Activated naive CD8-positive, alpha-beta T cell (primary cell): Measurements from ENCODE around the gene RFTN1.

Source experiments
- H3K27ac Mint-ChIP-seq: one replicate; pipeline ENCODE4 v1.8.0; 2021; ENCODE audit warnings: mixed read lengths
- H3K27me3 Mint-ChIP-seq: one replicate; pipeline ENCODE4 v1.8.0; 2021; ENCODE audit warnings: mixed read lengths
- H3K36me3 Mint-ChIP-seq: one replicate; pipeline ENCODE4 v1.8.0; 2021; ENCODE audit warnings: mixed read lengths
- H3K4me1 Mint-ChIP-seq: one replicate; pipeline ENCODE4 v1.8.0; 2021; ENCODE audit warnings: low read depth, mixed read lengths
- H3K4me3 Mint-ChIP-seq: one replicate; pipeline ENCODE4 v1.8.0; 2021; ENCODE audit warnings: mild to moderate bottlenecking, mixed read lengths
- H3K9me3 Mint-ChIP-seq: one replicate; pipeline ENCODE4 v1.8.0; 2021; ENCODE audit warnings: low read depth, mixed read lengths

The RFTN1 gene

DNA sequence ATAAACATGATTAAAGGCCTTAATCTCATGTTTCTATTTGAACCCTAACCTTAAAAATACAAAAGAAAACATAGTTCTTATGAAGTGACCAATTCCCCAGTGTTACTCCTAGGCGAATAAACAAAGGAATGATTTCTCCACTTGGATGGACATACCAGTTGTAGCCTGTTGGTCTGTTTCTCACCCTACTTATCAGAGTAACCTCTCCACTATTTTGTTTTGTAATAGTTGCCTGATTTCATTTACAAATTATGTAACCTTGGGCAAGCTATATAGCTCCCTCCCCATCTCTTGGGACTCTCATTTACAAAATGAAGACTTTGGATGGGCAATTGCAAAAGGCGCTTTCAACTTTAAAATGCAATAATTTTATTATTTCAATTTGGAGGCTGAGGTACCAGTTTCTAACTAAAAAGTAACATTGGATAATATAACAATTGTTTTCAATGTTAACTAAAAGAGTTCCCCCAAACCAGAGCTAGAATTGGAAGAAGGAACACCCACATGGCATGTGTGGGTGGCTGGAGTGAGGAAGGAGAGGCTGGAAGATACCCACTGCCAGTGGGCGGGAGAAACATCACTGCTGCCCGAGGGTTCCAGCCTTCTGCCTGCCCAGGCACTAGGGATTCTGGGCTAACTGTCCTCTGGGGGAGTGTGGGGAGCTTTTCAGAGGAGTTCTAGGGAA lies 74.2 kb downstream of the RFTN1 start:
- H3K27ac Mint-ChIP-seq: no peak overlapping the region

DNA sequence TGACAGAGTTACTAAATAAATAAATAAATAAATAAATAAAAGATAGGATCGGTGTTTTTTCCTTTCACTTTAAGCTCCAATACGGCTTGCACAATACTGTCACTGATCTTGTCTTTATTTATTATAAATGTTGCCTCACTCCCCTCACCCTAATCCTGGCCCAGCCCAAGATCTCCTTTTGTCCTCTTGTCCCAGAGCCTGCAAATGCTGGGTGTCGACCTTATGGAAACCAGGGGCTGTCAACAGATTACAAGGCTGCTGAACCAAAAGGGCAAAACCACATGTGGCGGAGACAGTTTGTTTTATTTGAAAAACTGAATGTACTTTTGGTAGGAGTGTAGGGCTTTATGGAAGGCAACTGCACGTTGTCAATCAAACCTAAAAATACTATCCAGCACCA lies 75.9 kb downstream of the RFTN1 start:
- no peak overlapping the region for H3K4me3 Mint-ChIP-seq
- H3K27ac Mint-ChIP-seq: no peak overlapping the region
- H3K36me3 Mint-ChIP-seq: peaks cover 5% of the 10 kb centered on the region
- no peaks in the 10 kb centered on the region for H3K9me3 Mint-ChIP-seq
- no peaks in the 10 kb centered on the region for H3K27me3 Mint-ChIP-seq
- peaks cover 18% of the 10 kb centered on the region for H3K4me1 Mint-ChIP-seq

More for the DNA sequence above, 74.2 kb downstream of the RFTN1 start:
- Mint-ChIP-seq H3K36me3 (peaks cover 12% of the 10 kb centered on the region), H3K4me3 (no peak overlapping the region), H3K4me1 (peaks cover 18% of the 10 kb centered on the region), H3K9me3 (no peaks in the 10 kb centered on the region), H3K27me3 (no peaks in the 10 kb centered on the region)

DNA sequence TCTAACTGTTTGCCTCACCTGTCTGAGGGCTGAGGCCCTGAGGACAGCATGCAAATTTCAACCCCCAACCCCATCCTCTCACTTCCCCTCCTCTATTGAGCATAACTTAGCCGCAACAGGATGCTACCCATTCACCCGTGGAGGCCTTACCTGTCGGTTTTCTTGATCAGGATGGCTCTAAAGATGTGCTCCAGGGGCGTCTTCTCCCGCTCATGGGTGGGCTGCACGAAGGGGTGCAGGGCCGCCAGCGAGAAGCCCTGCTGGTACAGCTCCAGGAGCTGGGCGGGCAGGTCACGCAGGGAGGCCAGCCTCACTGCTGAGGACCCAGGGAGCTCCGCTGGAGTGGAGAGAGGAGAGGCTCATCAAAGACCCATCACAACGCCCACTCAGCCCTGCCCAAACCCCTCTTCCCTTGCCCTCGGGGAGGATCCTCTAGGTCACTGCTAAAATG lies 79.8 kb downstream of the RFTN1 start:
- Mint-ChIP-seq H3K4me3 (no peak overlapping the region), H3K27me3 (no peaks in the 10 kb centered on the region), H3K9me3 (no peaks in the 10 kb centered on the region), H3K36me3 (peaks cover 19% of the 10 kb centered on the region), H3K27ac (no peak overlapping the region), H3K4me1 (peaks cover 7% of the 10 kb centered on the region)

DNA sequence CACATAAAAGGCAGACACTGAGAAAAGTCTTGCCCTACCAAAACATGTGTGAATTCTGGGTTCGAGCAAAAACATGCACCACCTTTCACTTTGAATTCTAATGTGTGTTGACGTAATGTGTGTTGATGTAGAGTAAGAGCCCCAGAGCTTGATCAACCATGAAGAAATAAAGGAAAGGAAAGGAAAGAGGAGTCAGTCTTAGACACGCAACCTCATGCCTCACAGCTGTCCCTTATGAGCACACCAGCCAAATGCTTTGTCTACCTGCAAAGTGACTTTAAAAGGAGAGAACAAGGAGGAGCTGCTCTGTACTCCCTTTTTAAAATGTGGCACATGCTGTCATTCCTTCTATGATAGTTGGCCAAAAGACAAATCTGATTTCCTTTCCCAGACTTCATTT lies 80.8 kb downstream of the RFTN1 start:
- peaks cover 8% of the 10 kb centered on the region for H3K4me1 Mint-ChIP-seq
- no peaks in the 10 kb centered on the region for H3K27me3 Mint-ChIP-seq
- no peak overlapping the region for H3K4me3 Mint-ChIP-seq
- H3K9me3 Mint-ChIP-seq: no peaks in the 10 kb centered on the region
- H3K36me3 Mint-ChIP-seq: peaks cover 28% of the 10 kb centered on the region
- H3K27ac Mint-ChIP-seq: no peak overlapping the region

DNA sequence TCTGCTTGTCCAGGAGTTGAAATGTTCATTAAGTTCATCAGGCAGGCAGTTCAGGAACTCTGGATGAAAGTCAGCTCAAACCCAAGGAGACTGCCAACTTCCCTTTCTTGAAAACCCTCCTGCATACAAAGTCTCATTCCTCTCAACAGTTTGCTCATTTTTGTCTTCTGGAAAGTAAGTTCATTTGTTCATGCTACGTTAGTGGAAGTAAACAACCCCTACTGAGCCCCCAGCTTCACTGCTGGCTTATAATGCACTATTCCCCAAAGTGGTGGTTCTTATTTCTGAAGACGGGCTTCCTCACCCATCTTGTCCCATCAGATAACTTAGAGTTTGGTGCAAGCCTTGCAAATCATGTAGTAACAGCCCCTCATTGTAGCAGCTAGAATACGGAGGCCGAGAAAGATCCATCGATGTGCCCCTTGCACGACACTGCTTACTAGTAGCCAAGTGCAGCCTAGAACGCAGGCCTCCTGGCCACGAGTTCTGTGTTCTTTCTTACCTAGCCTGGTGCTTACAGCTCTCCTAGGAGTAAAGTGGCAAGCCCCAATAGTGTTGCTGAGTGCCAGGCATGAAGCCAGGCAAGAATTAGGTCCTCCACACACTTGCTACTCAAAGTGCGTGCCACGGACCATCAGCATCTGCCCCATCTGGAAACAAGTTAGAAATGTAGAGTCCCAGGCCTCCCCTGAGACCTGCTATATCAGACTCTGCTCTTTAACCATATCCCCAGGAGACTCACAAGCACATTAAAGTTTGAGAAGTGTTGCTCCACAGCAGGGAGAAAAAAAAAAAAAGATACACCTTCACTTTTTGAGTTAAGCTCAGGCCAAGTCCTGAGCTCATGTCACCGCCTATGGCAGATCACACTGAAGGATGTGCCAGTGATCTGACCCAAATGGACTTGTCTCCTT lies 82.5 kb downstream of the RFTN1 start:
- H3K36me3 Mint-ChIP-seq: peaks cover 40% of the 10 kb centered on the region
- no peaks in the 10 kb centered on the region for H3K9me3 Mint-ChIP-seq
- H3K4me3 Mint-ChIP-seq: no peak overlapping the region
- no peak overlapping the region for H3K27ac Mint-ChIP-seq
- H3K4me1 Mint-ChIP-seq: peaks cover 8% of the 10 kb centered on the region
- H3K27me3 Mint-ChIP-seq: no peaks in the 10 kb centered on the region

DNA sequence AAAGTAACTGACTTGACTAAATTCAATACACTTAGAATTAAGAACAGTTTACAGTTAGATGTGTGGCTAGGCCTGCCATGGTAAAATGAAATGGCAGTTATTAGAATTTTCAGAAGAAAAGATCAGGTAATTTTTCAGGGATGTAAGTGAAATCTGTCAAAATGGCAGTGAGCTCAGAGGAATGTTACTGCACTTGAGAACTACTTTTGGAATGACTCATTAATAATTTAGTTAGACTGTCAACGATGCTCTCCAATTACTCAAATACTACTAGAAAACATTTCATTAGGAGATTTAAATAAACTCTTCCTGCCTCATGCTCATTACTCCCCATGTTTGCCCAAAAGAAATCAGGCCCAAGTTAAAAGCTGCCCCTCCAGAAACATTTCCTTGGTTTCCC lies 84.4 kb downstream of the RFTN1 start:
- H3K36me3 Mint-ChIP-seq: peaks cover 43% of the 10 kb centered on the region

DNA sequence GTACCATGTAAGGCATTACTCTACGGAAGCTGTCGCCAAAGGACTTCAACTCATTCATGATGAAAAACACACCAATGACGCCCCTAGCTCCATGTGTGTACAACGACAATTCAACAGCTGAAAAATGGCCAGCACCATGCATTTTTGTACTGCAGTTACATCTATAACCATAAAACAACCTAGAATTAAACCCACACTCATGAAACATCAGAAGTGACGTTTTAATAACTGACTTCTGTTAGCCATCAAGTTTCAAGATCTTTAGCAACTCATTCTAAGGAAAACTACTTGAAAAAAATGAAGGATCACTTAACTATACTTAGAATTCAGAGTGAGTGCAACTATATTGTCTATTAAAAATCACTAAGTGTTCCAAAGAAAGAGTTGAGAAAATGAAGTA lies 84.9 kb downstream of the RFTN1 start:
- peaks cover 43% of the 10 kb centered on the region for H3K36me3 Mint-ChIP-seq
- no peaks in the 10 kb centered on the region for H3K27me3 Mint-ChIP-seq
- H3K4me1 Mint-ChIP-seq: peaks cover 16% of the 10 kb centered on the region
- H3K9me3 Mint-ChIP-seq: no peaks in the 10 kb centered on the region
- no peak overlapping the region for H3K4me3 Mint-ChIP-seq
- H3K27ac Mint-ChIP-seq: no peak overlapping the region

More for the DNA sequence above, 84.4 kb downstream of the RFTN1 start:
- no peaks in the 10 kb centered on the region for H3K27me3 Mint-ChIP-seq
- H3K4me1 Mint-ChIP-seq: peaks cover 15% of the 10 kb centered on the region
- H3K9me3 Mint-ChIP-seq: no peaks in the 10 kb centered on the region
- no peak overlapping the region for H3K4me3 Mint-ChIP-seq
- H3K27ac Mint-ChIP-seq: no peak overlapping the region

DNA sequence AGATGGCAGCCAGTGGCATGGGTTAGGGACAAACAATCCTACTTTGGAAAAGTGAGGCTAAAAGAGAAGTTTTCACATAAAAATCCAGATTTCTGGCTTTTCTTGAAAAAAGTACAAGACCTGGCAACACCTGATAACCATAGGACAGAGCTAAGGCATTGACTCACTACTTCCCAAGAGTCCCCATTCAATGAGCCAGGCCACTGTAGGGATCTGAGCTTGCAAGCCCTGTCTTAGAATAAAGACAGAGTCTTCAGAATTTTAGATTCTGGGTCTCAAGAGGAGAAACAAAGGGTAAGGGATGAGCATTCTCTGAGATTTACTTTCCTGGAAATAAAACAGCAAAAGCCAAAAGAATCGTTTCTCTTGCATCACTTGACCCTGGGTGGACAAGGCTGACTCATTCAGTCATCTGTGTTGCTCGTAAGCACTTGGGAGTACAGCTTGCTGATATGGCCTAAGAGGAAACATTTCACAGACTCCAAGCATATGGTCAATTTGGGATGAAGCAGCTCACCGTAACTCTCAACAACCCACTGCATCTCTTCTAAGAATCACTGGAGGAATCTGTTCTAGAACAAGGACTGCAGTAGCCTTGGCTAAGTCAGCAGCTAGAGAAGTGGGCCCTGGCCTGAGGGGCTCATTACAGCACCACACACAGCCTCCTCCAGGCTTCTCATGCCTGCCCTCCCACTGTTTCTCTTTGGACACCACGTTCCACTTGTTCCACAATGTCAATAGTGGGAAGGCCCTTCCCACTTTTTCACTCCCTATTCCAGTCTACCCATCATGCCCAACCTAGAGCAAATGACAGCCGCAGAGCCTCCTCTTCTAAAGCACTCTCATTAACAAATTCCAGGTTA lies 86.2 kb downstream of the RFTN1 start:
- Mint-ChIP-seq H3K27ac (peak overlapping the region; percentile 6), H3K36me3 (peaks cover 41% of the 10 kb centered on the region)

DNA sequence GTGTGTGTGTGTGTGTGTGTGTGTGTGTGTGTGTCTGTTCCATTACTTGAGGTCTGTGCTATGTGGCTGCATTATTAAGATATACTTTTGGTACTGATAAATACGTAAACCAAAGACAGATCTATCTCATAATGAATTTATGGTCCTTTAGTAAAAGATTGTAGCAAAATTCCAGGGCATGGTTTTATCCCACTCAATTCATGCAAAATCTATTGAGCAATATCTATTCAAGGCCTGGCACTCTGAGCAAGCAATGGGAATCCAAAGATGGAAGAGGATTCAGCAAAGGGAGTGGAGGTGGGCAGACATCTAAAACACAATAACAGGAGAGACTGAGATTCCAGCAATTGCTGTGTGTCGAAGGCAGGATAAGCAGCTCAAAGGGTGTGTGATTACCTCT lies 86.8 kb downstream of the RFTN1 start:
- Mint-ChIP-seq H3K9me3 (no peaks in the 10 kb centered on the region), H3K36me3 (peaks cover 36% of the 10 kb centered on the region), H3K4me3 (no peak overlapping the region), H3K27me3 (no peaks in the 10 kb centered on the region), H3K4me1 (peaks cover 12% of the 10 kb centered on the region), H3K27ac (no peak overlapping the region)

More for the DNA sequence above, 86.2 kb downstream of the RFTN1 start:
- H3K9me3 Mint-ChIP-seq: no peaks in the 10 kb centered on the region
- H3K27me3 Mint-ChIP-seq: no peaks in the 10 kb centered on the region
- no peak overlapping the region for H3K4me3 Mint-ChIP-seq
- H3K4me1 Mint-ChIP-seq: peaks cover 14% of the 10 kb centered on the region

DNA sequence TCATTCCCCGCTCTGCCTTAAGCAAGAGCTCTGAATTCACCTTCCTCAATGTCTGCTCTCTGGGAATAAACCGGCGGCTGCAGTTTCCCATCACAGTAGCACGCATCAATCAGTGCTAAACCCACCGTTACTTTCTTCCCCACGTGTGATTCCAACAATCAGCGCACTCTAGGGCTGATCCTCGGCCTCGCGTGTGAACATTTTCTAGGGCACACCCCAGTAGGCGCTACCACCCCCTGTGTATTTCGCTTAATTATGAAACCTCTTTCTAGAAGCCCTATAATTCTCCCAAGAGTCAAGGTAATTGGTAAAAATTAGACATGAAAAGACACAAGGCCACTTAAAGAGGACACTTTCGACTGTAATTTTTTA lies 87.5 kb downstream of the RFTN1 start:
- Mint-ChIP-seq H3K4me3 (no peak overlapping the region), H3K36me3 (peaks cover 33% of the 10 kb centered on the region), H3K27me3 (no peaks in the 10 kb centered on the region), H3K9me3 (no peaks in the 10 kb centered on the region), H3K4me1 (peaks cover 13% of the 10 kb centered on the region), H3K27ac (no peak overlapping the region)

DNA sequence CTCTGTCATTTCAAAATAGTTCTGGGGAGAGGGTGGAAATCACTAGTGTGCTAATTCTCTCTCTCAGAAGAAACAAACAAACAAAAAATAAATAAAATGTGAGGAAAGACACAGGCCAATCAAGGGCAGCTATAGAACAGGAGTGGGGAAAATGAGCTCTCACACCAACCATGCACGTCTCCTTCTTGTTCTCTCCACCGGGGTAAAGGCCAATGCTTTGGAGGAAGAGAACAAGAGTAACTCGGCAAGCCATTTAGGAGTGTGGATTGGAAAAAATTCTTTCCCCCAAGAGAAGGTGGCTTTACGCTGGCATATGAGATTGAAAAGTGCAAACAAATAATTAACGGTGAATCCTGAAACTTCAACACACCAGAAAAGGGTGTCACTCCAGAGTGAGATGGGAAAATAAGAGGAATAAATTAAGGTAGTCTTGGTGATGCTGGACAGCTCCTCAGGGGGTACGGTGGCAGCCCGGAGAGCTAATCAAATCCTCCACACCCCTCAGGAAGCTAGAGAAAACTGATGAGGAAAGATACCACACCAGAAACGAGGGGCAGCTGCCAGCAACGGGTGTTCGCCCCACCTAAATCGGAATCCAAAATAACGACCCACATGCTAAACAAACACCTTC lies 88.0 kb downstream of the RFTN1 start:
- peaks cover 15% of the 10 kb centered on the region for H3K4me1 Mint-ChIP-seq
- no peaks in the 10 kb centered on the region for H3K27me3 Mint-ChIP-seq
- peaks cover 33% of the 10 kb centered on the region for H3K36me3 Mint-ChIP-seq
- no peak overlapping the region for H3K4me3 Mint-ChIP-seq
- H3K27ac Mint-ChIP-seq: peak overlapping the region; percentile 28
- H3K9me3 Mint-ChIP-seq: no peaks in the 10 kb centered on the region

DNA sequence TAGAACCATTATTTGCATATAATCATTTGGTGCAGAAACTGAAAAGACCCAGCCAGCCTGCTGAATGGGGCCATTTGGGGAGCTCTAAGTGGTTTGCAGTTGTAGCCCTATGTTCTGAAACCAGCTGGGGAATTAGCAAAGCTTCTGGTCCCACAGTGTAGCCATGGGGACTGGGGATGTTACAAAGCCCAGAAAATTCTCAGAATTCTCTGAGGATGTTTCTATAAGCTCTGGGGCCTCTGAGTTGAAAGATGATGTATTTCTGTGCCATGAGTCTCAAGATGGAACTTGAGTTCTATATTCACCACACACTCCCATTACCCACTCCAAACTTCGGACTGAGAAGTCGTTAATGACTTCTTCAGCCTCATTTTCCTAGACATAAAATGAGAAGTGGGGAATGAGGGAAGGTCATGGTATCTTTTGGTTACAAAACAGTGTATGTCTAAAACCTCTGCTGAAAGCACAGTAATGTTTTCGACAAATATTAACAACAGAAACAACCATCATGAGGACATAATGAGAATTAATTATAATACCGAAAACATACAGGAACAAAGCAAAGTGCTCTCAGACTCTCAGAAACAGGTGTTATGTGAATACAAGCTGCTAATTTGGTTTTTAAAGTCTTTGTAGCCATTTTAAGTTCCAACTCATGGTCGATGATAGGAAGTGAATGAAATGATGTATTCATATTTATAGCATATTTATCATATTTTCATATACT lies 89.4 kb downstream of the RFTN1 start:
- peaks cover 15% of the 10 kb centered on the region for H3K4me1 Mint-ChIP-seq

DNA sequence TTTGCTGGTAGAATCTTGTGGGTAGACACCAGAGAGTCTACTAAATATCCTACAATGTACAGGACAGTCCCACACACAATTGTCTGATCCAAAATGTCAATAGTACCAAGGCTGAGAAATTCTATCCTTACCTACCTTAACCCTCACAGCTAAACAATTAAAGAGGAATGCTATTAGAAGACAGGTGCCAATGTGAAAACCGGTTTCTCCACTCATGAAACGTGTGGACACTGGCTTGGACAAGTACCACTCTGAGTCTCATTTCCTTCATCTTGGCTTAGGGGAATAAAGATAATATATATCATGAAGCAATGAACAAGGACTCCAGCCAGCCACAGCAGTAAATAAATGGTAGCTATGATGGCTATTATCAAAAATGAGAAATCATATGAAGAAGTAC lies 90.2 kb downstream of the RFTN1 start:
- Mint-ChIP-seq H3K4me3 (no peak overlapping the region), H3K9me3 (no peaks in the 10 kb centered on the region), H3K27ac (no peak overlapping the region), H3K36me3 (peaks cover 30% of the 10 kb centered on the region), H3K4me1 (peaks cover 16% of the 10 kb centered on the region), H3K27me3 (no peaks in the 10 kb centered on the region)

More for the DNA sequence above, 89.4 kb downstream of the RFTN1 start:
- Mint-ChIP-seq H3K4me3 (no peak overlapping the region), H3K27me3 (no peaks in the 10 kb centered on the region), H3K27ac (no peak overlapping the region), H3K9me3 (no peaks in the 10 kb centered on the region), H3K36me3 (peaks cover 31% of the 10 kb centered on the region)
